Hepatocyte (in vitro differentiated cells): ENCODE data around the gene STK32B. TPM values are rescaled to one million over a fixed set of nuclear protein-coding genes. Genes with fewer than 3 reads are reported as not detected.
A peak's percentile ranks its signal among the peaks of the same experiment; 100 is the strongest.

Source experiments
- DNase-seq: peaks from one replicate; pipeline ENCODE4 v3.0.0-alpha.2; 2016; ENCODE audit warnings: low spot score
- H2AFZ ChIP-seq: fragments of 200-600 bp; sonication (generic); 2 replicates; pipeline ENCODE4 v1.6.0; 2016; ENCODE audit warnings: antibody characterized with exemption, mild to moderate bottlenecking
- H3K27ac ChIP-seq: fragments of 200-600 bp; sonication (generic); 2 replicates; pipeline ENCODE4 v1.5.1; 2016; ENCODE audit warnings: mild to moderate bottlenecking
- H3K27me3 ChIP-seq: fragments of 200-600 bp; sonication (generic); 2 replicates; pipeline ENCODE4 v1.6.1; 2016
- H3K36me3 ChIP-seq: fragments of 200-600 bp; sonication (generic); replicated peaks from 2 replicates; pipeline ENCODE4 v1.5.1; 2016; ENCODE audit warnings: low read depth; ENCODE audit not compliant: insufficient read depth
- H3K4me1 ChIP-seq: fragments of 200-600 bp; sonication (generic); 2 replicates; pipeline ENCODE4 v1.5.1; 2016; ENCODE audit warnings: mild to moderate bottlenecking, moderate library complexity; ENCODE audit not compliant: insufficient read depth
- H3K4me2 ChIP-seq: fragments of 200-600 bp; sonication (generic); 2 replicates; pipeline ENCODE4 v1.6.0; 2016
- H3K4me3 ChIP-seq: fragments of 200-600 bp; sonication (generic); 2 replicates; pipeline ENCODE4 v1.5.1; 2016; ENCODE audit warnings: mild to moderate bottlenecking
- H3K79me2 ChIP-seq: fragments of 200-600 bp; sonication (generic); 2 replicates; pipeline ENCODE4 v1.6.0; 2017; ENCODE audit warnings: mild to moderate bottlenecking
- H3K9me2 ChIP-seq: fragments of 200-600 bp; sonication (generic); replicated peaks from 2 replicates; pipeline ENCODE4 v1.6.0; 2017; ENCODE audit warnings: mild to moderate bottlenecking; ENCODE audit not compliant: insufficient read depth
- H3K9me3 ChIP-seq: fragments of 200-600 bp; sonication (generic); 2 replicates; pipeline ENCODE4 v1.5.1; 2016; ENCODE audit warnings: low read depth, mild to moderate bottlenecking
- H4K20me1 ChIP-seq: fragments of 200-600 bp; sonication (generic); 2 replicates; pipeline ENCODE4 v1.6.0; 2016; ENCODE audit warnings: mild to moderate bottlenecking; ENCODE audit not compliant: insufficient read depth, poor library complexity, severe bottlenecking
- CTCF ChIP-seq: fragments of 200-600 bp; sonication (generic); IDR thresholded peaks from 2 replicates; pipeline ENCODE4 v1.5.1; 2016; ENCODE audit warnings: antibody characterized with exemption, mild to moderate bottlenecking; ENCODE audit not compliant: poor library complexity
- EZH2 ChIP-seq: fragments of 200-600 bp; sonication (generic); IDR thresholded peaks from 2 replicates; pipeline ENCODE4 v1.6.1; 2016; ENCODE audit warnings: antibody characterized with exemption, mild to moderate bottlenecking, borderline replicate concordance
- EZH2phosphoT487 ChIP-seq: fragments of 200-600 bp; sonication (generic); IDR thresholded peaks from one replicate; pipeline ENCODE4 v1.6.1; 2018; ENCODE audit warnings: antibody characterized with exemption, mild to moderate bottlenecking, low read depth, moderate library complexity; ENCODE audit not compliant: unreplicated experiment, severe bottlenecking
- WGBS: methylation state at CpG from one replicate; pipeline ENCODE4 v1.1.6; 2016; ENCODE audit warnings: low lambda C conversion rate; ENCODE audit errors: missing lambda C conversion rate; 5-methylcytosine and 5-hydroxymethylcytosine counted together
- polyA plus RNA-seq: library from polyadenylated mRNA; unstranded; fragments of >200 nt; fragmentation: Nextera tagmentation; extraction: Ambion mirVana; gene quantifications from 2 replicates; pipeline ENCODE4 v1.2.1, GENCODE V29; 2016
- total RNA-seq: library from RNA; depleted of rRNA; stranded (reverse); fragments of >200 nt; gene quantifications from 2 replicates; pipeline ENCODE4 v1.2.3, GENCODE V29; 2014

Gene STK32B
- total and polyA plus RNA-seq, 2 experiments from 2014 or later = 0.51 to 1.6 TPM

GRCh38 chr4:5355846-5356245 lies 304.6 kb downstream of the STK32B start:
- Histone ChIP-seq H4K20me1 (no peaks in the 10 kb centered on the region), H3K4me2 (no peak overlapping the region), H3K27me3 (no peaks in the 10 kb centered on the region), H3K27ac (no peak overlapping the region), H3K36me3 (no peaks in the 10 kb centered on the region), H3K79me2 (no peaks in the 10 kb centered on the region), H3K4me1 (no peaks in the 10 kb centered on the region), H3K9me3 (no peaks in the 10 kb centered on the region), H3K4me3 (no peak overlapping the region), H2AFZ (no peak overlapping the region), H3K9me2 (no peaks in the 10 kb centered on the region)
- no peak for DNase-seq
- no peak for TF ChIP-seq CTCF

- H3K4me2 ChIP-seq = no peak overlapping the region
- TF ChIP-seq EZH2phosphoT487 = no peak
- no peak for TF ChIP-seq EZH2
- no peak for TF ChIP-seq CTCF
- no peaks in the 10 kb centered on the region for H3K9me3 ChIP-seq
- H3K9me2 ChIP-seq = no peaks in the 10 kb centered on the region
- H3K36me3 ChIP-seq = no peaks in the 10 kb centered on the region
- no peak overlapping the region for H3K27ac ChIP-seq
- 65% methylated on average over 5 of the region's 5 CpGs for WGBS
- H3K27me3 ChIP-seq = no peaks in the 10 kb centered on the region
- no peak for DNase-seq
- H3K4me3 ChIP-seq = no peak overlapping the region
- H3K79me2 ChIP-seq = no peaks in the 10 kb centered on the region
- H2AFZ ChIP-seq = no peak overlapping the region
- H3K4me1 ChIP-seq = no peaks in the 10 kb centered on the region
- no peaks in the 10 kb centered on the region for H4K20me1 ChIP-seq
Observed at GRCh38 chr4:5357870-5358269, 306.6 kb downstream of the STK32B start.

- 70% methylated on average over 5 of the region's 5 CpGs for WGBS
- H3K27me3 ChIP-seq = no peaks in the 10 kb centered on the region
Observed at GRCh38 chr4:5361968-5362367, 310.7 kb downstream of the STK32B start.

More at GRCh38 chr4:5361968-5362367, 310.7 kb downstream of the STK32B start:
- H3K36me3 ChIP-seq = no peaks in the 10 kb centered on the region
- no peaks in the 10 kb centered on the region for H4K20me1 ChIP-seq
- no peaks in the 10 kb centered on the region for H3K9me2 ChIP-seq
- no peaks in the 10 kb centered on the region for H3K9me3 ChIP-seq
- no peak overlapping the region for H2AFZ ChIP-seq
- H3K4me2 ChIP-seq = no peak overlapping the region
- H3K4me3 ChIP-seq = no peak overlapping the region
- no peaks in the 10 kb centered on the region for H3K4me1 ChIP-seq
- no peaks in the 10 kb centered on the region for H3K79me2 ChIP-seq
- H3K27ac ChIP-seq = no peak overlapping the region
- TF ChIP-seq EZH2phosphoT487 (no peak), CTCF (no peak), EZH2 (no peak)
- DNase-seq = peak; percentile 49
